ENCODE results near the gene FREM3. TPM values are rescaled to one million over a fixed set of nuclear protein-coding genes. Genes with fewer than 3 reads are reported as not detected.

The FREM3 gene
- total RNA-seq, 3 donors from 2014 or later, result 0.15 TPM; not detected in 2

- Histone ChIP-seq H3K27me3 (no peaks in the 10 kb centered on the region), H3K4me1 (no peaks in the 10 kb centered on the region), H3K27ac (no peak overlapping the region), H3K36me3 (no peaks in the 10 kb centered on the region), H3K9me3 (no peaks in the 10 kb centered on the region), H3K4me3 (no peak overlapping the region)
- no peak for DNase-seq (ENCODE audit: low spot score in 2 of 2)
- intact Hi-C loops (cut with DNase I; ENCODE audit: low total_unique reads), result no loop called here
- no peak for TF ChIP-seq POLR2AphosphoS5 (IDR thresholded peaks at IDR 0.05)
- TF ChIP-seq POLR2A (IDR thresholded peaks at IDR 0.05), result no peak
- no peak for TF ChIP-seq CTCF (IDR thresholded peaks at IDR 0.05)
These were observed 42.1 kb downstream of the FREM3 start for GRCh38 chr4:143658336-143658735.

- TF ChIP-seq CTCF (IDR thresholded peaks at IDR 0.05) (no peak), POLR2A (IDR thresholded peaks at IDR 0.05) (no peak), POLR2AphosphoS5 (IDR thresholded peaks at IDR 0.05) (no peak)
- intact Hi-C loops (cut with DNase I; ENCODE audit: low total_unique reads), result no loop called here
- no peak for DNase-seq (ENCODE audit: low spot score in 2 of 2)
These were observed 45.9 kb downstream of the FREM3 start for GRCh38 chr4:143654571-143654970.

GRCh38 chr4:143653031-143653430 is 47.4 kb downstream of the FREM3 start:
- Histone ChIP-seq H3K4me1 (no peaks in the 10 kb centered on the region), H3K4me3 (no peak overlapping the region), H3K27me3 (no peaks in the 10 kb centered on the region), H3K27ac (no peak overlapping the region), H3K36me3 (no peaks in the 10 kb centered on the region), H3K9me3 (peaks cover 0 to 3% of the 10 kb centered on the region in 2 donors)
- intact Hi-C loops (cut with DNase I; ENCODE audit: low total_unique reads), result no loop called here
- no peak for TF ChIP-seq POLR2A (IDR thresholded peaks at IDR 0.05)
- no peak for TF ChIP-seq POLR2AphosphoS5 (IDR thresholded peaks at IDR 0.05)
- TF ChIP-seq CTCF (IDR thresholded peaks at IDR 0.05), result no peak
- DNase-seq (ENCODE audit: low spot score in 2 of 2), result no peak

More at GRCh38 chr4:143654571-143654970, 45.9 kb downstream of the FREM3 start:
- no peaks in the 10 kb centered on the region for H3K9me3 ChIP-seq
- H3K27me3 ChIP-seq, result no peaks in the 10 kb centered on the region
- no peaks in the 10 kb centered on the region for H3K36me3 ChIP-seq
- no peak overlapping the region for H3K27ac ChIP-seq
- no peaks in the 10 kb centered on the region for H3K4me1 ChIP-seq
- H3K4me3 ChIP-seq, result no peak overlapping the region

- no peaks in the 10 kb centered on the region for H3K36me3 ChIP-seq
- TF ChIP-seq POLR2AphosphoS5 (IDR thresholded peaks at IDR 0.05), result no peak
- TF ChIP-seq CTCF (IDR thresholded peaks at IDR 0.05), result no peak
- TF ChIP-seq POLR2A (IDR thresholded peaks at IDR 0.05), result no peak
- H3K9me3 ChIP-seq, result peaks cover 0 to 10% of the 10 kb centered on the region in 2 donors
- intact Hi-C loops (cut with DNase I; ENCODE audit: low total_unique reads), result no loop called here
- no peaks in the 10 kb centered on the region for H3K27me3 ChIP-seq
- H3K27ac ChIP-seq, result no peak overlapping the region
- H3K4me1 ChIP-seq, result no peaks in the 10 kb centered on the region
- no peak for DNase-seq (ENCODE audit: low spot score in 2 of 2)
- no peak overlapping the region for H3K4me3 ChIP-seq
These were observed 57.1 kb downstream of the FREM3 start for GRCh38 chr4:143643399-143643798.

GRCh38 chr4:143642611-143643010 is 57.9 kb downstream of the FREM3 start:
- Histone ChIP-seq H3K4me3 (no peak overlapping the region), H3K9me3 (peaks cover 0 to 2% of the 10 kb centered on the region in 2 donors), H3K27ac (no peak overlapping the region), H3K27me3 (no peaks in the 10 kb centered on the region), H3K36me3 (no peaks in the 10 kb centered on the region), H3K4me1 (no peaks in the 10 kb centered on the region)
- intact Hi-C loops (cut with DNase I; ENCODE audit: low total_unique reads), result no loop called here
- TF ChIP-seq POLR2AphosphoS5 (IDR thresholded peaks at IDR 0.05), result no peak
- no peak for DNase-seq (ENCODE audit: low spot score in 2 of 2)

GRCh38 chr4:143641361-143641760 is 59.1 kb downstream of the FREM3 start:
- no peaks in the 10 kb centered on the region for H3K9me3 ChIP-seq
- H3K36me3 ChIP-seq, result no peaks in the 10 kb centered on the region
- intact Hi-C loops (cut with DNase I; ENCODE audit: low total_unique reads), result no loop called here
- DNase-seq (ENCODE audit: low spot score in 2 of 2), result no peak
- no peak overlapping the region for H3K27ac ChIP-seq
- TF ChIP-seq POLR2A (IDR thresholded peaks at IDR 0.05), result no peak
- no peak for TF ChIP-seq CTCF (IDR thresholded peaks at IDR 0.05)
- TF ChIP-seq POLR2AphosphoS5 (IDR thresholded peaks at IDR 0.05), result no peak
- no peaks in the 10 kb centered on the region for H3K4me1 ChIP-seq
- H3K27me3 ChIP-seq, result no peaks in the 10 kb centered on the region
- H3K4me3 ChIP-seq, result no peak overlapping the region
